Sigmoid colon (tissue), 7 donors: ENCODE data around the gene OTP. TPM values are rescaled to one million over a fixed set of nuclear protein-coding genes. Genes with fewer than 3 reads are reported as not detected.

Source experiments
- DNase-seq: peaks from one replicate; pipeline ENCODE4 v3.0.0-alpha.2; 2019
- H3K27ac ChIP-seq, 4 donors: fragments of 200-600 bp; sonication (generic); one replicate each; pipeline ENCODE4 v1.5.1; 2016 to 2019; ENCODE audit warnings: mild to moderate bottlenecking in 1 of 4
- H3K27me3 ChIP-seq, 3 donors: fragments of 200-600 bp; sonication (generic); one replicate each; pipeline ENCODE4 v1.5.1; 2019; ENCODE audit warnings: mild to moderate bottlenecking in 1 of 3
- H3K36me3 ChIP-seq, 4 donors: fragments of 200-600 bp; sonication (generic); one replicate each; pipeline ENCODE4 v1.5.1; 2016 to 2019
- H3K4me1 ChIP-seq, 4 donors: fragments of 200-600 bp; sonication (generic); one replicate each; pipeline ENCODE4 v1.5.1; 2017 to 2019
- H3K4me3 ChIP-seq, 4 donors: fragments of 200-600 bp; sonication (generic); one replicate each; pipeline ENCODE4 v1.5.1; 2017 to 2019; ENCODE audit warnings: mild to moderate bottlenecking in 2 of 4, moderate library complexity in 1 of 4
- H3K9me3 ChIP-seq, 4 donors: fragments of 200-600 bp in 3 of 4; sonication (generic) in 3 of 4; one replicate each; pipeline versions ENCODE4 v1.5.1 to v1.6.1; 2013 to 2019
- EP300 ChIP-seq, 4 donors: sonication (generic); formaldehyde crosslinking; IDR thresholded peaks; one replicate each; pipeline ENCODE4 v1.6.1; 2017; ENCODE audit warnings: antibody characterized with exemption in 4 of 4
- POLR2A ChIP-seq, 2 donors: fragments of 450-650 bp; IDR thresholded peaks; one replicate each; pipeline ENCODE4 v1.6.1; 2016; ENCODE audit warnings: antibody characterized with exemption in 2 of 2, mild to moderate bottlenecking in 2 of 2, moderate library complexity in 2 of 2
- POLR2AphosphoS5 ChIP-seq, 4 donors: sonication (generic); formaldehyde crosslinking; IDR thresholded peaks; one replicate each; pipeline ENCODE4 v1.6.1; 2017; ENCODE audit warnings: antibody characterized with exemption in 4 of 4
- WGBS, 2 donors: extraction: QIAGEN DNeasy Blood & Tissue Kit; methylation state at CpG; one replicate each; pipeline ENCODE4 v1.1.7; 2013; 5-methylcytosine and 5-hydroxymethylcytosine counted together
- intact Hi-C: fragments of 100-400 bp; cut with DNase I; formaldehyde crosslinking; loops from one replicate; pipeline ENCODE4 v1.15.1; 2023
- polyA plus RNA-seq, 3 donors: library from polyadenylated mRNA; stranded (reverse); fragments of 200-250 nt; gene quantifications; one replicate each; pipeline ENCODE4 v1.2.3, GENCODE V29; 2013
- total RNA-seq, 4 donors: library from RNA; depleted of rRNA; stranded (reverse); fragments of >200 nt; gene quantifications; one replicate each; pipeline ENCODE4 v1.1.0, GENCODE V29; 2016
- TF ChIP-seq, protein P1 (sequence below), 4 experiments: fragments of 450-650 bp in 3 of 4; fragments of 200-600 bp in 1 of 4; IDR thresholded peaks; one replicate each; pipeline ENCODE4 v1.5.1; 2016 to 2019; ENCODE audit warnings: antibody characterized with exemption in 4 of 4, mild to moderate bottlenecking in 3 of 4, moderate library complexity in 2 of 4
- donor health status: healthy with polysubstance abuse.
- donor health status: Bipolar disorder and iron deficiency.
- donor health status: healthy.

Gene OTP
- total and polyA plus RNA-seq, 7 donors, result not detected

DNA sequence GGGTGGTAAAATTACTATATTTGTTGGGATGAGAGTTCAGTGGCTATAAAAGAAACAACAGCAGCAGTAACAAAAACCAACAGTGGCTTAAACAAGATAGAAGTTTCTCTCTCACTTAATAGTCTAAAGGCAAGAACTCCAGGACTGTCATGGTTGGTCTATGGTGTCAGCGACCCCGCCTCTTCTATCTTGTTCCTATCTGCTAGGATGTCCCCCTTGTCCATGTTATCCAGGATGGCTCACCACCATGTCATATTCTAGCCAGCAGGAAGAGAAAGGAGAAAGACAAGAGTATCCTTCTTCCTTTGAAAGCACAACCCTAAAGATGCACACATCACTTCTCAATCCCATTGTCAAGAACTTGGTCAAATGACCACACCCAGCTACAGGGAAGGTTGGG, 11.3 kb upstream of the OTP start:
- intact Hi-C loops, result loop anchor here (5.0 to 10.0 kb wide), 3 partner anchors 203 to 355 kb away; no protein-coding TSS in a partner anchor
- WGBS, 2 donors, result 89 to 90% methylated on average over 2 of the region's 2 CpGs
- Histone ChIP-seq H3K4me1 (peaks cover 0 to 11% (median 8%) of the 10 kb centered on the region in 4 donors), H3K27ac (no peak overlapping the region), H3K27me3 (peaks cover 11 to 26% (median 14%) of the 10 kb centered on the region in 3 donors), H3K36me3 (no peaks in the 10 kb centered on the region), H3K9me3 (no peaks in the 10 kb centered on the region), H3K4me3 (no peak overlapping the region)
- TF ChIP-seq POLR2A (IDR thresholded peaks at IDR 0.05) (no peak), EP300 (IDR thresholded peaks at IDR 0.05) (no peak), POLR2AphosphoS5 (IDR thresholded peaks at IDR 0.05) (no peak)
- TF ChIP-seq, protein P1, sequence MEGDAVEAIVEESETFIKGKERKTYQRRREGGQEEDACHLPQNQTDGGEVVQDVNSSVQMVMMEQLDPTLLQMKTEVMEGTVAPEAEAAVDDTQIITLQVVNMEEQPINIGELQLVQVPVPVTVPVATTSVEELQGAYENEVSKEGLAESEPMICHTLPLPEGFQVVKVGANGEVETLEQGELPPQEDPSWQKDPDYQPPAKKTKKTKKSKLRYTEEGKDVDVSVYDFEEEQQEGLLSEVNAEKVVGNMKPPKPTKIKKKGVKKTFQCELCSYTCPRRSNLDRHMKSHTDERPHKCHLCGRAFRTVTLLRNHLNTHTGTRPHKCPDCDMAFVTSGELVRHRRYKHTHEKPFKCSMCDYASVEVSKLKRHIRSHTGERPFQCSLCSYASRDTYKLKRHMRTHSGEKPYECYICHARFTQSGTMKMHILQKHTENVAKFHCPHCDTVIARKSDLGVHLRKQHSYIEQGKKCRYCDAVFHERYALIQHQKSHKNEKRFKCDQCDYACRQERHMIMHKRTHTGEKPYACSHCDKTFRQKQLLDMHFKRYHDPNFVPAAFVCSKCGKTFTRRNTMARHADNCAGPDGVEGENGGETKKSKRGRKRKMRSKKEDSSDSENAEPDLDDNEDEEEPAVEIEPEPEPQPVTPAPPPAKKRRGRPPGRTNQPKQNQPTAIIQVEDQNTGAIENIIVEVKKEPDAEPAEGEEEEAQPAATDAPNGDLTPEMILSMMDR (IDR thresholded peaks at IDR 0.05), result no peak
- DNase-seq, result no peak

DNA sequence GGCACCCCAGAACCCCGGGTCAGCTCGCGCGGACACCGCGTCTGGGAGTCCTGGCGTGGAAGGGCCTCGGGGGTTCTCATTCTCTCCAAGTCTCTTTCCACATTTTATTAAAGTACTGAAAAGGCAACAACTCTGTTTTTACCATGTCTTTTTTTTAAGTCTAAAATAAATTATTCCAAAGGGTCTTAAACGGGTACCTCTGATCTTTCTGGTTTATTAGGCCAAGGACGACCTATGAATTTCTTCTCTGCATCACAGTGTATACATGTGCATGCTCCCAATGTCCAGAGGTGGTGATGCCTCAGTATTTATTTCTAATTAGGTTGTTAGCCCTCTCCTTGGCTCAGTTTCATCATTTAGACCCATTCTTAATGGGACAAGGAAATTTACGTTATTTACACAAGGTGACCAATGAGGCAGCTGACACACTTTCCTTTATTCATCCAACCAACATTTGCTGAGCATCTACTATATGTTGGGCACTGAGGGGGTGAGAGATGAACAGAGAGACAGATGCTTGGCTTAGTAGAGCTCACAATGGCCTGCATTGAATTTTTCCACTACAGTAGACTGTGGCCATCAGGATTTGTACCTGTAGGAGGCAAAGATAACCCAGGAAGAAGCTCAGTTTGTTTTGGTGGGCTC, 7.6 kb upstream of the OTP start:
- intact Hi-C loops, result loop anchor here (5.0 to 10.0 kb wide), 3 partner anchors 206 to 359 kb away; no protein-coding TSS in a partner anchor
- peaks cover 0 to 2% (median 0%) of the 10 kb centered on the region in 4 donors for H3K9me3 ChIP-seq
- 37 to 45% methylated on average over 11 of the region's 11 CpGs for WGBS, 2 donors
- DNase-seq, result no peak
- H3K27me3 ChIP-seq, result peaks cover 46 to 59% (median 50%) of the 10 kb centered on the region in 3 donors
- H3K36me3 ChIP-seq, result no peaks in the 10 kb centered on the region
- peak overlapping the region in 2 of 4 donors; percentile 26 to 41 for H3K4me3 ChIP-seq
- no peak overlapping the region for H3K27ac ChIP-seq
- peaks cover 0 to 25% (median 21%) of the 10 kb centered on the region in 4 donors for H3K4me1 ChIP-seq
- TF ChIP-seq POLR2A (IDR thresholded peaks at IDR 0.05), result no peak
- TF ChIP-seq, protein P1 (IDR thresholded peaks at IDR 0.05), result no peak
- TF ChIP-seq EP300 (IDR thresholded peaks at IDR 0.05), result no peak
- TF ChIP-seq POLR2AphosphoS5 (IDR thresholded peaks at IDR 0.05), result no peak

DNA sequence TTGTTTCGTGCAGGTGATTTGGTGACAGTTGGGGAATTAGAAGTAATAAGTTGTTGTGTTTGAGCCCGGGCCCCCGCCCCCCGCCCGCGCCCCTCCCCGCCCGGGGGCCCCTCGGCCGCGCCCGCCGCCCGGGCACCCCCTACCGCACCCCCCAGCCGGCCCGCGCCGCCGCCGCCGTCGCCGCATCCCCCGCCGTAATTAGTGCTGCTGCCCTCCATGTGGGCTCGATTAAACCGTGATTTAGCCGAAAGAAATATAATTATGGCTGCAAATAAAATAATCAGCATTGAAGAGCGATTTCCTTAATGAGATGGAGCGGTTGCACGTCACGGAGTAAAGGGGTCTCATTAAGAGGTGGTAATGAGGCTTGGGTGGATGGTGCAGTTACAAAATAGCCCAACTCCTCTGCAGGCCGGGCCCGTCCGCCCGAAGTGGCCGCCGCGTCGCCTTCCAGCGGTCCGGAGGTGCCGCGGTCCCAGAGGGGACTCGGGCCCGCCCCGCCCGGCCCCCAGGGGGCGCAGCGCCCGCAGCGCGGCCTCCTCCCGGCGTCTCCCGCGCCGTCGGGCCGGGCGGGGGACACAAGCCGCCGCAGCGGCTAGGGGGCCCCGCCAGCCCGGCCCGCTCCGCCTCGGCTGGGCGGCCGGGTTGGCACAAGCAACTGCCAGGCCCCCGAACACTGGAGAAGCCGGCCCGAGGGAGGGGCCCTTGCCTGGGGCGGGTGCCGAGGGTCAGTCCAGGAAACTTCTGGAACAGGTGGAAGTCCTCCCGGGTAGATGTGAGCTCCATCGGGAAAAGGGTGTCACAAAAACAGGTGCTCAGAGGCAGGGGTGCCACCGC, 6.9 kb upstream of the OTP start:
- peaks cover 0 to 2% (median 0%) of the 10 kb centered on the region in 4 donors for H3K9me3 ChIP-seq
- no peak overlapping the region for H3K27ac ChIP-seq
- peak overlapping the region in 2 of 4 donors; percentile 26 to 41 for H3K4me3 ChIP-seq
- TF ChIP-seq EP300 (IDR thresholded peaks at IDR 0.05) (no peak), POLR2A (IDR thresholded peaks at IDR 0.05) (no peak), POLR2AphosphoS5 (IDR thresholded peaks at IDR 0.05) (no peak)
- TF ChIP-seq, protein P1 (IDR thresholded peaks at IDR 0.05), result peak in 1 of 4 experiments; percentile 51
- intact Hi-C loops, result loop anchor here (5.0 to 10.0 kb wide), 3 partner anchors 207 to 359 kb away; no protein-coding TSS in a partner anchor
- peaks cover 0 to 32% (median 28%) of the 10 kb centered on the region in 4 donors for H3K4me1 ChIP-seq
- WGBS, 2 donors, result 1 to 2% methylated on average over 80 of the region's 80 CpGs
- no peak for DNase-seq
- H3K27me3 ChIP-seq, result peaks cover 54 to 64% (median 58%) of the 10 kb centered on the region in 3 donors
- no peaks in the 10 kb centered on the region for H3K36me3 ChIP-seq

DNA sequence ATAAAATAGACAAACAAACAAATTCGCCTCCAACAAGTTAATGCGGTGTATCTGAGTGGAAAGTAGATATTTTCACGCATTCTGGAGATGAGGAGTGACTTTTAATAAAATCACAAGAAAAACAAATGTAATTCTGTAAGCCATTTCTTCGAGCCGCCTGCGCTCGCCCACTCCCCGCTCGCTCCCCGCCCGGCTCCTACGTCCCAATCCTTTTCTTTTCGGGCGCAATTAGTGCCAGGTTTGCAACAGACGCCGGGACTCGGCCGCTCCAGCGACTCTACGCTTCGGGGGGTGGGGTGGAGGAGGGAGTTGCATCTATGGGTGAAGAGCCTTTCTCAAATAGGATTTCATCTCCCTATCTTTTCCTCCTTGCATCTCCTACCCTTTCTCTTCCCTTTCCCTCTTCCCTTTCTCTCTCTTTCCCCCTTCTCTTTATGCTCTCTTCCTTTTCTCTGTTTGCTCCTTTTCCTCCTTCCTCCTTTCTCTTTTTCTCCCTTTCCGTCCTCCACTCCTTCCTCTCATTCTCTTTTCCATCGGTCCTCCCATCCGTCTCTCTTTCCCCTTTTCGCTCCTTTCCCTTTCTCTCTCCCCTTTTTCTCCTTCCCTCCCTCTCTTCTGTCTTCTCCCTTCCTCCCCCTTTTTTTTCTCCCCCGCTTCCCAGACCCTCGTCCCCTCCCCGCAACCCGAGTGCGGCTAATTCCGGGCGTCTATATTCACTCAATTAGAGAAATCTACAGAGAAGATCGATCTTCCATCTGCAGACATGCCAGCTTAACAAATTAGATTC, 6.1 kb upstream of the OTP start:
- Histone ChIP-seq H3K27me3 (peaks cover 57 to 72% (median 66%) of the 10 kb centered on the region in 3 donors), H3K4me3 (no peak overlapping the region), H3K4me1 (peaks cover 0 to 34% (median 31%) of the 10 kb centered on the region in 4 donors), H3K9me3 (peaks cover 0 to 2% (median 0%) of the 10 kb centered on the region in 4 donors), H3K27ac (no peak overlapping the region), H3K36me3 (no peaks in the 10 kb centered on the region)
- intact Hi-C loops, result loop anchor here (5.0 to 10.0 kb wide), 4 partner anchors 133 to 360 kb away; partner anchors contain the start of gene TBCA
- WGBS, 2 donors, result 11 to 16% methylated on average over 33 of the region's 33 CpGs
- DNase-seq, result no peak
- peak in 1 of 4 donors; percentile 1 for TF ChIP-seq POLR2AphosphoS5 (IDR thresholded peaks at IDR 0.05)
- TF ChIP-seq, protein P1 (IDR thresholded peaks at IDR 0.05), result no peak
